ENCODE results near the gene USP40.
"Not testable (repeated sequence)": the region's sequence is repeated elsewhere in the genome, so short reads cannot be mapped to it uniquely, and the experiment has no call there.

USP40 gene

DNA sequence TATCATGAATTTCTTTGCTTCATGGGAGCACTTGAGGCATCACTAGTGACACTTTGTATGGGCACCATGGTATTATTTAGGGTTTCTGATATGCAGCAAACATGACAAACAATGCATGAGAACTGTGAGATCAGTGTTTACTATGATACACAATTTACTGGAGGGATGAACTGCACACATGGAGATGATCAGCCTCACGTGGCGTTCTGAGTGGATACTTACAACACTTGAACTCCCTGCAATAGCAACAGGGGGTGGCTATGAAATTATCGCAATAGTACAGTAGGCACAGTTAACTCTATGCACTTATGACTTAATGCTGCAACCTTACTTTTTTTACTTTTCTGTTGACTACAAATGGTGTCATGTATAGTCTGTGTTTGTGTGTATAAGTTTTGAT lies 32.4 kb upstream of the USP40 start:
- DNase-seq (ENCODE audit: low read depth): no peak
- TF ChIP-seq, protein P1, sequence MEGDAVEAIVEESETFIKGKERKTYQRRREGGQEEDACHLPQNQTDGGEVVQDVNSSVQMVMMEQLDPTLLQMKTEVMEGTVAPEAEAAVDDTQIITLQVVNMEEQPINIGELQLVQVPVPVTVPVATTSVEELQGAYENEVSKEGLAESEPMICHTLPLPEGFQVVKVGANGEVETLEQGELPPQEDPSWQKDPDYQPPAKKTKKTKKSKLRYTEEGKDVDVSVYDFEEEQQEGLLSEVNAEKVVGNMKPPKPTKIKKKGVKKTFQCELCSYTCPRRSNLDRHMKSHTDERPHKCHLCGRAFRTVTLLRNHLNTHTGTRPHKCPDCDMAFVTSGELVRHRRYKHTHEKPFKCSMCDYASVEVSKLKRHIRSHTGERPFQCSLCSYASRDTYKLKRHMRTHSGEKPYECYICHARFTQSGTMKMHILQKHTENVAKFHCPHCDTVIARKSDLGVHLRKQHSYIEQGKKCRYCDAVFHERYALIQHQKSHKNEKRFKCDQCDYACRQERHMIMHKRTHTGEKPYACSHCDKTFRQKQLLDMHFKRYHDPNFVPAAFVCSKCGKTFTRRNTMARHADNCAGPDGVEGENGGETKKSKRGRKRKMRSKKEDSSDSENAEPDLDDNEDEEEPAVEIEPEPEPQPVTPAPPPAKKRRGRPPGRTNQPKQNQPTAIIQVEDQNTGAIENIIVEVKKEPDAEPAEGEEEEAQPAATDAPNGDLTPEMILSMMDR (IDR thresholded peaks at IDR 0.05; ENCODE audit: low read length, missing control alignments): no peak
- H3K4me3 ChIP-seq (replicated peaks; ENCODE audit: low read depth, low read length): no peak overlapping the region

DNA sequence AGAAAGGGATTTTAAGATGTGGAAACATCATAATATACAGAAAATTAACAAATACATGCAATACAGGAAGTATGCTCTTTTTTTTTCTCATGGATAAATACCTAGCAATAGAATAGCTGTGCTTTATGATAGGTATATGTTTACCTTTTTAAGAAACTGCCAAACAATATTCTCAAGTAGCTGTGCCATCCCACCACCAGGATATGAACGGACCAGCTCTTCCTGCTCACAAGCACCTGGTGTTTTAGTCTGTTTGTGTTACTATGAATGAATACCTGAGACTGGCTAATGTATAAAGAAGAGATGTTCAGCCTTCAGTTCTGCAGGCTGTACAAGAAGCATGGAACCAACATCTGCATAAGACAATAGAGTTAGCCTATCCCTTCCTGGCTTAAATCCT lies 30.9 kb upstream of the USP40 start:
- no peak for DNase-seq (ENCODE audit: low read depth)
- TF ChIP-seq, protein P1 (IDR thresholded peaks at IDR 0.05; ENCODE audit: low read length, missing control alignments): no peak
- no peak overlapping the region for H3K4me3 ChIP-seq (replicated peaks; ENCODE audit: low read depth, low read length)

DNA sequence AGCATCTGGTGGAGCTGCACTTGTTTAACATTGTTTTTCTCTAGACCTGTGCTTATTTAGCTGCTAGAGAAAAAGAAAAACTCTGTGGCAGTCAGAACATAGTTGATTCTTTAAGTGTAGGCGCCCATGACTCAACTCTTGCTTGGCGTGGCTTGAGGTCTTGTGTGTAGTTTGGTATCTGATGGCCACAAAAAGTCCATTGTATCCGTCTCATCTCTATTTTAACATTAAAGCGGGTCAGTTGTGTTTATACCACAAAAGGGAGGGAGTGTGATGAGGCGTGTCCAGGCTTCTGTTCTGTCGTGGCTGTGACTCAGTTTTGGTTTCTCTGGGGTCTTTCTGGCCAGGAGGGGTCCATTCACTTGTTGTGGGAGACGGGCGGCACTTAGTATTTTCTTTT lies 26.6 kb upstream of the USP40 start:
- H3K4me3 ChIP-seq (replicated peaks; ENCODE audit: low read depth, low read length): no peak overlapping the region
- TF ChIP-seq, protein P1 (IDR thresholded peaks at IDR 0.05; ENCODE audit: low read length, missing control alignments): no peak
- DNase-seq (ENCODE audit: low read depth): no peak

DNA sequence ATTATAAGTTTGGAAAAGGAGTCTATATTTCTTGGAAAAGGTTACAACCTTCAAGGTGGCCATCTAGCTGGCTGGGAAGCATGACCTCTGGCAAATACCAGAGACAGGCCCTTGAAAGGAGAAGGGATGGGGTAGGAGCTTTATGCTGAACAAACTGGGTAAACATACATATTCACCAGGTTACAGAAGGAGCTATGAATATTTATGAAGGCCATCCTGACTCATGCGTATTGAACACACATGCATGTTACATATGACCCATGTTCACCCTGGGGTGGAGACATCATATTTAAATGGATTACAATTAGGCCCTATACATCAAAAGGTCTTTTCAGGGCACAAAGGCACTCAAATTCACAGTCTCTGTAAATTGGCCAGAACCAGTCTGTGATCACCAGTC lies 26.1 kb upstream of the USP40 start:
- not testable (repeated sequence) for H3K4me3 ChIP-seq (replicated peaks; ENCODE audit: low read depth, low read length); DNase-seq (ENCODE audit: low read depth)

DNA sequence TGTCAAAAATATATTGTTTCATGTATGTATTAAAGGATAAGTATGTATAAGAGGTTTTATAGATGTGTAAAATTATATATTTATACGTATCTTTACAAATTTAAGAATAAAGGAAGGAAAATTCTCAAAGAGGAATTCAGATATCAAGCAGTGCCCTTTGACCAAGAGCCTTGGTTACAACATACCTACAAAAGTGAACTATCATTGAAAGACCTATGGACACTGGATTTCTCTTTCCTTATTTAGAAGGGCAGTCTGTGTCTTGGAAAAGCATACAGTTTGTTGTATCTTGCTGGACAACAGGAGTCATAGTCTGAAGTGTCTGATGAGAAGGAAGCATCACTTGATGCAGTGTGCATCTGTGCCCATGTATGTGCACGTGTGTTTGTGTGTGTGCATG lies 21.8 kb upstream of the USP40 start:
- TF ChIP-seq, protein P1 (IDR thresholded peaks at IDR 0.05; ENCODE audit: low read length, missing control alignments): no peak
- H3K4me3 ChIP-seq (replicated peaks; ENCODE audit: low read depth, low read length): no peak overlapping the region
- DNase-seq (ENCODE audit: low read depth): no peak

DNA sequence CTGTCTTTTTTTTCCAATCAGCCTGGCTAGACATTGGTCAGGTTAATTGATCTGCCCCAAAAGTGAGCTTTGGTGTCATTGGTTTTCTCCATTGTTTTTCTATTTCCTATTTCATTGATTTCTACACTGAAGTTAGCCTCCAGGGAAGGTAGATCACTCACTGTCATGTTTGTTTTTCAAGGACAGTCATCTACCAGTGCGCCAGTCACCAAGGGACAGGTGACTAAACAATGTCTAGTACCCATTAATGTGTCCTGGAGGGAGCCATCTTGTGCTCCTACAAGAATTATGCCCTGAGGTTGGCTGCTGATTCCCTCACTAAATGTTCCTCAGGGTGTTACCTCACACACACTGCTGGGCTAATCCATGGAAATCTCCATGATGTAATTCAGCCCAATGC lies 17.6 kb upstream of the USP40 start:
- no peak overlapping the region for H3K4me3 ChIP-seq (replicated peaks; ENCODE audit: low read depth, low read length)
- DNase-seq (ENCODE audit: low read depth): no peak
- TF ChIP-seq, protein P1 (IDR thresholded peaks at IDR 0.05; ENCODE audit: low read length, missing control alignments): no peak

DNA sequence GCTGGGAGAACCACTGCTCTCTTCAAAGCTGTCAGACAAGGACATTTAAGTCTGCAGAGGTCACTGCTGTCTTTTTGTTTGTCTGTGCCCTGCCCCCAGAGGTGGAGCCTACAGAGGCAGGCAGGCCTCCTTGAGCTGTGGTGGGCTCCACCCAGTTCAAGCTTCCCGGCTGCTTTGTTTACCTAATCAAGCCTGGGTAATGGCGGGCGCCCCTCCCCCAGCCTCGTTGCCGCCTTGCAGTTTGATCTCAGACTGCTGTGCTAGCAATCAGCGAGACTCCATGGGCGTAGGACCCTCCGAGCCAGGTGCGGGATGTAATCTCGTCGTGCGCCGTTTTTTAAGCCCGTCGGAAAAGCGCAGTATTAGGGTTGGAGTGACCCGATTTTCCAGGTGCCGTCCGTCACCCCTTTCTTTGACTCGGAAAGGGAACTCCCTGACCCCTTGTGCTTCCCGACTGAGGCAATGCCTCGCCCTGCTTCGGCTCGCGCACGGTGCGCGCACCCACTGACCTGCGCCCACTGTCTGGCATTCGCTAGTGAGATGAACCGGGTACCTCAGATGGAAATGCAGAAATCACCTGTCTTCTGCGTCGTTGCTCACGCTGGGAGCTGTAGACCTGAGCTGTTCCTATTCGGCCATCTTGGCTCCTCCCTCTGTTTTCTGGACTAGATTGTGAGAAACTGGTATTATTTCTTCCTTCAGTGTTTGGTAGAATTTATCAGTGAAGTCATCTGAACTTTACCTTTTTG lies 16.8 kb upstream of the USP40 start:
- H3K4me3 ChIP-seq (replicated peaks; ENCODE audit: low read depth, low read length); DNase-seq (ENCODE audit: low read depth): not testable (repeated sequence)

DNA sequence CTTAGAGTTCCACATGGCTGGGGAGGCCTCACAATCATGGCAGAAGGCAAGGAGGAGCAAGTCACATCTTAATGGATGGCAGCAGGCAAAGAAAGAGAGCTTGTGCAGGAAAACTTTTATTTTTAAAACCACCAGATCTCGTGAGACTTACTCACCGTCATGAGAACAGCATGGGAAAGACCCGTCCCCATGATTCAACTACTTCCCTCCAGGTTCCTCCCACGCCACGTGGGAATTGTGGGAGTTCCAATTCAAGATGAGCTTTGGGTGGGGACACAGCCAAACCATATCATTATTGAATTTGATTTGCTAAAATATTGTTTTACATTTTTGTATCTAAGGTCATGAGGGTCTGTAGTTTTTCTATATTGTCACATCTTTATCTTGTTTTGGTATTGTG lies 10.8 kb upstream of the USP40 start:
- not testable (repeated sequence) for DNase-seq (ENCODE audit: low read depth); H3K4me3 ChIP-seq (replicated peaks; ENCODE audit: low read depth, low read length)

Measured in fibroblast of pulmonary artery (primary cell).